SK-N-SH treated with all-trans-retinoic acid at 6 μM for 48 hours (cell line): Measurements from ENCODE around the gene SACS.

Experiments
- ATAC-seq: fragments of 200-7000 bp; cut with Tn5 transposase; 3 replicates; pipeline ENCODE4 v1.9.1; 2020; ENCODE audit warnings: mild to moderate bottlenecking, moderate library complexity
- ARNTL ChIP-seq: fragments of 450-650 bp; formaldehyde crosslinking; IDR thresholded peaks from 2 replicates; pipeline ENCODE4 v1.5.0; 2020; ENCODE audit warnings: low read depth, mild to moderate bottlenecking, moderate library complexity, borderline replicate concordance
- BACH2 ChIP-seq: fragments of 250-450 bp; sonication (Bioruptor Pico); IDR thresholded peaks from 2 replicates; pipeline ENCODE4 v1.9.0; 2021; ENCODE audit warnings: mild to moderate bottlenecking, borderline replicate concordance
- CSDC2 ChIP-seq: fragments of 250-450 bp; sonication (Bioruptor Pico); IDR thresholded peaks from 2 replicates; pipeline ENCODE4 v1.5.0; 2020; ENCODE audit warnings: mild to moderate bottlenecking, moderate library complexity
- ESRRG ChIP-seq: fragments of 250-450 bp; sonication (Bioruptor Pico); IDR thresholded peaks from 2 replicates; pipeline ENCODE4 v1.6.1; 2021; ENCODE audit warnings: mild to moderate bottlenecking
- GLIS3 ChIP-seq: fragments of 250-450 bp; sonication (Bioruptor Pico); IDR thresholded peaks from 2 replicates; pipeline ENCODE4 v1.5.0; 2020; ENCODE audit warnings: mild to moderate bottlenecking, moderate library complexity
- ISL1 ChIP-seq: fragments of 250-450 bp; sonication (Bioruptor Pico); IDR thresholded peaks from 2 replicates; pipeline ENCODE4 v2.1.2; 2022; ENCODE audit warnings: mild to moderate bottlenecking, moderate library complexity
- OSR1 ChIP-seq: fragments of 250-450 bp; sonication (Bioruptor Pico); IDR thresholded peaks from 2 replicates; pipeline ENCODE4 v1.8.0; 2022; ENCODE audit warnings: moderate library complexity, mild to moderate bottlenecking, inconsistent platforms
- PPARA ChIP-seq: fragments of 250-450 bp; sonication (Bioruptor Pico); IDR thresholded peaks from 2 replicates; pipeline ENCODE4 v1.5.0; 2020; ENCODE audit warnings: mild to moderate bottlenecking, borderline replicate concordance
- RARB ChIP-seq: fragments of 250-450 bp; sonication (Bioruptor Pico); IDR thresholded peaks from 2 replicates; pipeline ENCODE4 v1.8.0; 2021; ENCODE audit warnings: mild to moderate bottlenecking, moderate library complexity
- SNAI2 ChIP-seq: fragments of 250-450 bp; sonication (Bioruptor Pico); IDR thresholded peaks from 2 replicates; pipeline ENCODE4 v1.5.0; 2020; ENCODE audit warnings: mild to moderate bottlenecking, moderate library complexity
- TCF4 ChIP-seq: fragments of 250-450 bp; sonication (Bioruptor Pico); IDR thresholded peaks from 2 replicates; pipeline ENCODE4 v1.8.0; 2021; ENCODE audit warnings: mild to moderate bottlenecking, moderate library complexity, borderline replicate concordance
- TOX ChIP-seq: fragments of 250-450 bp; sonication (Bioruptor Pico); IDR thresholded peaks from 2 replicates; pipeline ENCODE4 v1.8.0; 2021; ENCODE audit warnings: mild to moderate bottlenecking, moderate library complexity, borderline replicate concordance
- ZC3H10 ChIP-seq: fragments of 250-450 bp; sonication (Bioruptor Pico); IDR thresholded peaks from 2 replicates; pipeline ENCODE4 v1.5.1; 2021; ENCODE audit warnings: mild to moderate bottlenecking, moderate library complexity
- ZFP3 ChIP-seq: fragments of 250-450 bp; sonication (Bioruptor Pico); IDR thresholded peaks from 2 replicates; pipeline ENCODE4 v1.5.0; 2020; ENCODE audit warnings: mild to moderate bottlenecking, moderate library complexity
- ZFP30 ChIP-seq: fragments of 450-650 bp; formaldehyde crosslinking; IDR thresholded peaks from 2 replicates; pipeline ENCODE4 v1.5.0; 2022; ENCODE audit warnings: mild to moderate bottlenecking, moderate library complexity
- ZNF565 ChIP-seq: fragments of 450-650 bp; formaldehyde crosslinking; conservative IDR thresholded peaks from 2 replicates; pipeline ENCODE4 v1.5.0; 2020; ENCODE audit warnings: low read depth, mild to moderate bottlenecking, moderate library complexity
- ZNF70 ChIP-seq: fragments of 450-650 bp; formaldehyde crosslinking; IDR thresholded peaks from 2 replicates; pipeline ENCODE4 v1.5.0; 2020; ENCODE audit warnings: mild to moderate bottlenecking, moderate library complexity
- ZNF8 ChIP-seq: fragments of 450-650 bp; formaldehyde crosslinking; IDR thresholded peaks from 2 replicates; pipeline ENCODE4 v1.5.0; 2020; ENCODE audit warnings: mild to moderate bottlenecking, moderate library complexity
- TF ChIP-seq, protein P1 (sequence below): fragments of 250-450 bp; sonication (Bioruptor Pico); IDR thresholded peaks from 2 replicates; pipeline ENCODE4 v1.8.0; 2020; ENCODE audit warnings: mild to moderate bottlenecking, moderate library complexity, borderline replicate concordance
- TF ChIP-seq, protein P2 (sequence below): fragments of 250-450 bp; sonication (Bioruptor Pico); IDR thresholded peaks from 2 replicates; pipeline ENCODE4 v1.8.0; 2021; ENCODE audit warnings: low read depth, mild to moderate bottlenecking, moderate library complexity, borderline replicate concordance
- TF ChIP-seq, protein P3 (sequence below): fragments of 250-450 bp; sonication (Bioruptor Pico); IDR thresholded peaks from 2 replicates; pipeline ENCODE4 v1.5.0; 2020; ENCODE audit warnings: mild to moderate bottlenecking, moderate library complexity
- TF ChIP-seq, protein P4 (sequence below): fragments of 250-450 bp; sonication (Bioruptor Pico); IDR thresholded peaks from 2 replicates; pipeline ENCODE4 v1.5.1; 2020; ENCODE audit warnings: low read depth, mild to moderate bottlenecking, moderate library complexity
- TF ChIP-seq, protein P5 (sequence below): fragments of 250-450 bp; sonication (Bioruptor Pico); IDR thresholded peaks from 2 replicates; pipeline ENCODE4 v1.5.1; 2021; ENCODE audit warnings: mild to moderate bottlenecking, moderate library complexity

SACS gene

DNA sequence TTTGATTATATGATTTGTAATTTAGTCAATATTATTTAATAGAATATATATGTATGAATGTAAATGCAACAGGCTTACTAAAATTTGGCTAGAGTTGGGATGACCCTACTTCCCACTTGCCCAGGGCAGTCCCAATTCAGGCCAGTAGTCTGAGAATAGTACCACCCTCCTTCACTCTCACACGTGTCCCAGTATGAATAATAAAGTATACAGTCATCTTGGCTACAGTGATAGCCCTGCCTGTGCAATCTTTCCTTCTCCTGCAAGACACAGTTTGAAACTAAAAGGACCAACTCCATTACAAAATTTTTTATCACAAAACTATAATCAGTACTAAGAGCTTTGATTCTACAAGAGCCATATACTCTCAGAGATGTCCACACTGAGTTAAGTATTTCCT, 76.2 kb downstream of the SACS start:
- TF ChIP-seq, protein P1, sequence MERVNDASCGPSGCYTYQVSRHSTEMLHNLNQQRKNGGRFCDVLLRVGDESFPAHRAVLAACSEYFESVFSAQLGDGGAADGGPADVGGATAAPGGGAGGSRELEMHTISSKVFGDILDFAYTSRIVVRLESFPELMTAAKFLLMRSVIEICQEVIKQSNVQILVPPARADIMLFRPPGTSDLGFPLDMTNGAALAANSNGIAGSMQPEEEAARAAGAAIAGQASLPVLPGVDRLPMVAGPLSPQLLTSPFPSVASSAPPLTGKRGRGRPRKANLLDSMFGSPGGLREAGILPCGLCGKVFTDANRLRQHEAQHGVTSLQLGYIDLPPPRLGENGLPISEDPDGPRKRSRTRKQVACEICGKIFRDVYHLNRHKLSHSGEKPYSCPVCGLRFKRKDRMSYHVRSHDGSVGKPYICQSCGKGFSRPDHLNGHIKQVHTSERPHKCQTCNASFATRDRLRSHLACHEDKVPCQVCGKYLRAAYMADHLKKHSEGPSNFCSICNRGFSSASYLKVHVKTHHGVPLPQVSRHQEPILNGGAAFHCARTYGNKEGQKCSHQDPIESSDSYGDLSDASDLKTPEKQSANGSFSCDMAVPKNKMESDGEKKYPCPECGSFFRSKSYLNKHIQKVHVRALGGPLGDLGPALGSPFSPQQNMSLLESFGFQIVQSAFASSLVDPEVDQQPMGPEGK (CRISPR knock-in tag) = no peak
- TF ChIP-seq BACH2 (CRISPR knock-in tag) (no peak), GLIS3 (no peak), ARNTL (CRISPR knock-in tag) (no peak), OSR1 (CRISPR knock-in tag) (no peak), SNAI2 (CRISPR knock-in tag) (no peak), ESRRG (no peak), TOX (no peak), ISL1 (CRISPR knock-in tag) (no peak), ZC3H10 (no peak), ZFP3 (CRISPR knock-in tag) (no peak), RARB (CRISPR knock-in tag) (no peak), ZFP30 (no peak), TCF4 (CRISPR knock-in tag) (no peak), ZNF8 (no peak), ZNF70 (CRISPR knock-in tag) (no peak)
- TF ChIP-seq, all 23 proteins: peak for 0
- ATAC-seq = no peak

DNA sequence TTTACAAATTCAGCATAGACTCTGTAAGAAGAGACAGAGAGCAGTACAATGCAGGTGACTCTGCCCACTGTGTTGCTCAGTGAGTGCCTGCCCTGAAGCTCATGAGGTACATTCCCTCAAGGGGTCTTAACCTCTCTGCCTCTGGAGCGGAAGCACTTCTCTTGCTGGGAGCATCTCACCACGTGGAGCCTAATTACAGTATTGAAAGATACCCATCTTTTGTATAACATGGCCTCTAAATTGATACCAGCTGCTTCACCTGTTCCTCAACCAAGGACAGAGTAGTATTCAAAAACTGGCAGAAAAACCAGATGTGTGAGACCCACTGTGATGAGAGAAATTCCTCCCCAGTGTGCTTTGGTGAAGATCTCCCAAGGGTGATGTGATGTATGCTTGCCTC, 77.1 kb downstream of the SACS start:
- ATAC-seq = no peak
- TF ChIP-seq ESRRG (no peak), TCF4 (CRISPR knock-in tag) (peak; percentile 20; the same call in 1 of the 2 replicates), ZFP30 (no peak), ZC3H10 (no peak), CSDC2 (no peak)
- TF ChIP-seq, protein P2, sequence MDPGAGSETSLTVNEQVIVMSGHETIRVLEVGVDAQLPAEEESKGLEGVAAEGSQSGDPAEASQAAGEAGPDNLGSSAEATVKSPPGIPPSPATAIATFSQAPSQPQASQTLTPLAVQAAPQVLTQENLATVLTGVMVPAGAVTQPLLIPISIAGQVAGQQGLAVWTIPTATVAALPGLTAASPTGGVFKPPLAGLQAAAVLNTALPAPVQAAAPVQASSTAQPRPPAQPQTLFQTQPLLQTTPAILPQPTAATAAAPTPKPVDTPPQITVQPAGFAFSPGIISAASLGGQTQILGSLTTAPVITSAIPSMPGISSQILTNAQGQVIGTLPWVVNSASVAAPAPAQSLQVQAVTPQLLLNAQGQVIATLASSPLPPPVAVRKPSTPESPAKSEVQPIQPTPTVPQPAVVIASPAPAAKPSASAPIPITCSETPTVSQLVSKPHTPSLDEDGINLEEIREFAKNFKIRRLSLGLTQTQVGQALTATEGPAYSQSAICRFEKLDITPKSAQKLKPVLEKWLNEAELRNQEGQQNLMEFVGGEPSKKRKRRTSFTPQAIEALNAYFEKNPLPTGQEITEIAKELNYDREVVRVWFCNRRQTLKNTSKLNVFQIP (CRISPR knock-in tag) = no peak
- TF ChIP-seq, protein P3, sequence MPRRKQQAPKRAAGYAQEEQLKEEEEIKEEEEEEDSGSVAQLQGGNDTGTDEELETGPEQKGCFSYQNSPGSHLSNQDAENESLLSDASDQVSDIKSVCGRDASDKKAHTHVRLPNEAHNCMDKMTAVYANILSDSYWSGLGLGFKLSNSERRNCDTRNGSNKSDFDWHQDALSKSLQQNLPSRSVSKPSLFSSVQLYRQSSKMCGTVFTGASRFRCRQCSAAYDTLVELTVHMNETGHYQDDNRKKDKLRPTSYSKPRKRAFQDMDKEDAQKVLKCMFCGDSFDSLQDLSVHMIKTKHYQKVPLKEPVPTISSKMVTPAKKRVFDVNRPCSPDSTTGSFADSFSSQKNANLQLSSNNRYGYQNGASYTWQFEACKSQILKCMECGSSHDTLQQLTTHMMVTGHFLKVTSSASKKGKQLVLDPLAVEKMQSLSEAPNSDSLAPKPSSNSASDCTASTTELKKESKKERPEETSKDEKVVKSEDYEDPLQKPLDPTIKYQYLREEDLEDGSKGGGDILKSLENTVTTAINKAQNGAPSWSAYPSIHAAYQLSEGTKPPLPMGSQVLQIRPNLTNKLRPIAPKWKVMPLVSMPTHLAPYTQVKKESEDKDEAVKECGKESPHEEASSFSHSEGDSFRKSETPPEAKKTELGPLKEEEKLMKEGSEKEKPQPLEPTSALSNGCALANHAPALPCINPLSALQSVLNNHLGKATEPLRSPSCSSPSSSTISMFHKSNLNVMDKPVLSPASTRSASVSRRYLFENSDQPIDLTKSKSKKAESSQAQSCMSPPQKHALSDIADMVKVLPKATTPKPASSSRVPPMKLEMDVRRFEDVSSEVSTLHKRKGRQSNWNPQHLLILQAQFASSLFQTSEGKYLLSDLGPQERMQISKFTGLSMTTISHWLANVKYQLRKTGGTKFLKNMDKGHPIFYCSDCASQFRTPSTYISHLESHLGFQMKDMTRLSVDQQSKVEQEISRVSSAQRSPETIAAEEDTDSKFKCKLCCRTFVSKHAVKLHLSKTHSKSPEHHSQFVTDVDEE (CRISPR knock-in tag) = no peak
- TF ChIP-seq, protein P4, sequence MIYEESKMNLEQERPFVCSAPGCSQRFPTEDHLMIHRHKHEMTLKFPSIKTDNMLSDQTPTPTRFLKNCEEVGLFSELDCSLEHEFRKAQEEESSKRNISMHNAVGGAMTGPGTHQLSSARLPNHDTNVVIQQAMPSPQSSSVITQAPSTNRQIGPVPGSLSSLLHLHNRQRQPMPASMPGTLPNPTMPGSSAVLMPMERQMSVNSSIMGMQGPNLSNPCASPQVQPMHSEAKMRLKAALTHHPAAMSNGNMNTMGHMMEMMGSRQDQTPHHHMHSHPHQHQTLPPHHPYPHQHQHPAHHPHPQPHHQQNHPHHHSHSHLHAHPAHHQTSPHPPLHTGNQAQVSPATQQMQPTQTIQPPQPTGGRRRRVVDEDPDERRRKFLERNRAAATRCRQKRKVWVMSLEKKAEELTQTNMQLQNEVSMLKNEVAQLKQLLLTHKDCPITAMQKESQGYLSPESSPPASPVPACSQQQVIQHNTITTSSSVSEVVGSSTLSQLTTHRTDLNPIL (CRISPR knock-in tag) = no peak

DNA sequence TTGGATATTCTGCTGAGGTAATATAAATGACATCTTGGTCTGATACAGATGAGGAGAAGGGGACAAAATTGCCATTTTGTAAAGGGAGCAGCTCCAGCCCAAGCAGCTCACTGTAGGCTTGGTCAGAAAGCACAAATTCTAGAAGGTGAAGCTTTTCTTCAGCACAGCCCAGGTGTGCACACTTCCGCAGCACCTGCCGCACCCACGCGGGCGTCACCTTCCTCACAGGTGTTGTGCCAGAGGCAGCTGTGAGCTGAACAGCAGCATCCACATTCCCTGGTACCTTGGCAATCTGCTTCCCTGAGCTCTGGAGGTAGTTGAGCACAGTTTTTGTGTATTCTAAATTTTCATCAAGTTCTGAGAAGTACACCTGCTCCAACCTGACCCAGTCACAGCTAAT, 79.0 kb downstream of the SACS start:
- TF ChIP-seq PPARA = no peak
- no peak for TF ChIP-seq CSDC2
- no peak for TF ChIP-seq SNAI2 (CRISPR knock-in tag)
- TF ChIP-seq ZFP30 = no peak
- TF ChIP-seq TOX = no peak
- no peak for TF ChIP-seq ZNF565 (CRISPR knock-in tag)
- no peak for TF ChIP-seq ESRRG
- no peak for TF ChIP-seq OSR1 (CRISPR knock-in tag)
- no peak for TF ChIP-seq ZFP3 (CRISPR knock-in tag)
- TF ChIP-seq RARB (CRISPR knock-in tag) = no peak
- TF ChIP-seq TCF4 (CRISPR knock-in tag) = no peak
- TF ChIP-seq, protein P1 (CRISPR knock-in tag) = no peak
- TF ChIP-seq, protein P5, sequence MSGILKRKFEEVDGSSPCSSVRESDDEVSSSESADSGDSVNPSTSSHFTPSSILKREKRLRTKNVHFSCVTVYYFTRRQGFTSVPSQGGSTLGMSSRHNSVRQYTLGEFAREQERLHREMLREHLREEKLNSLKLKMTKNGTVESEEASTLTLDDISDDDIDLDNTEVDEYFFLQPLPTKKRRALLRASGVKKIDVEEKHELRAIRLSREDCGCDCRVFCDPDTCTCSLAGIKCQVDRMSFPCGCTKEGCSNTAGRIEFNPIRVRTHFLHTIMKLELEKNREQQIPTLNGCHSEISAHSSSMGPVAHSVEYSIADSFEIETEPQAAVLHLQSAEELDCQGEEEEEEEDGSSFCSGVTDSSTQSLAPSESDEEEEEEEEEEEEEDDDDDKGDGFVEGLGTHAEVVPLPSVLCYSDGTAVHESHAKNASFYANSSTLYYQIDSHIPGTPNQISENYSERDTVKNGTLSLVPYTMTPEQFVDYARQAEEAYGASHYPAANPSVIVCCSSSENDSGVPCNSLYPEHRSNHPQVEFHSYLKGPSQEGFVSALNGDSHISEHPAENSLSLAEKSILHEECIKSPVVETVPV = no peak
- TF ChIP-seq ZNF8 = no peak

More for the DNA sequence above, 79.0 kb downstream of the SACS start:
- ATAC-seq = no peak
